ENCODE data around the gene FAM120A.

Gene FAM120A

GRCh38 chr9:93492327-93492726 is 40.8 kb downstream of the FAM120A start:
- FAIRE-seq (no peak), DNase-seq (ENCODE audit: insufficient read length, low spot score) (no peak)
- no peak for TF ChIP-seq POLR2AphosphoS5 (IDR thresholded peaks at IDR 0.05; ENCODE audit: low read depth, low read length)
- TF ChIP-seq SPI1 (IDR thresholded peaks at IDR 0.05; ENCODE audit: low read depth, low read length), result no peak

- DNase-seq (ENCODE audit: insufficient read length, low spot score) (no peak), FAIRE-seq (no peak)
- no peak for TF ChIP-seq PAX5 (IDR thresholded peaks at IDR 0.05; ENCODE audit: insufficient read depth, low read length, severe bottlenecking)
- TF ChIP-seq POU2F2 (IDR thresholded peaks at IDR 0.05; ENCODE audit: low read depth, low read length), result no peak
- TF ChIP-seq POLR2A (IDR thresholded peaks at IDR 0.05; ENCODE audit: low read depth, low read length), result no peak
- TF ChIP-seq SPI1 (IDR thresholded peaks at IDR 0.05; ENCODE audit: low read depth, low read length), result no peak
- TF ChIP-seq POLR2AphosphoS5 (IDR thresholded peaks at IDR 0.05; ENCODE audit: low read depth, low read length), result no peak
- no peak for TF ChIP-seq TAF1 (IDR thresholded peaks at IDR 0.05; ENCODE audit: low read depth, low read length)
Measured at GRCh38 chr9:93493949-93494348, 42.5 kb downstream of the FAM120A start.

- TF ChIP-seq POLR2AphosphoS5 (IDR thresholded peaks at IDR 0.05; ENCODE audit: low read depth, low read length), result no peak
- no peak for TF ChIP-seq TAF1 (IDR thresholded peaks at IDR 0.05; ENCODE audit: low read depth, low read length)
- TF ChIP-seq POLR2A (IDR thresholded peaks at IDR 0.05; ENCODE audit: low read depth, low read length), result no peak
- TF ChIP-seq POU2F2 (IDR thresholded peaks at IDR 0.05; ENCODE audit: low read depth, low read length), result no peak
- TF ChIP-seq PAX5 (IDR thresholded peaks at IDR 0.05; ENCODE audit: insufficient read depth, low read length, severe bottlenecking), result no peak
- TF ChIP-seq SPI1 (IDR thresholded peaks at IDR 0.05; ENCODE audit: low read depth, low read length), result no peak
- FAIRE-seq (no peak), DNase-seq (ENCODE audit: insufficient read length, low spot score) (no peak)
Measured at GRCh38 chr9:93496285-93496684, 44.8 kb downstream of the FAM120A start.

- no peak for TF ChIP-seq POLR2A (IDR thresholded peaks at IDR 0.05; ENCODE audit: low read depth, low read length)
- no peak for TF ChIP-seq POU2F2 (IDR thresholded peaks at IDR 0.05; ENCODE audit: low read depth, low read length)
- no peak for DNase-seq (ENCODE audit: insufficient read length, low spot score)
- FAIRE-seq, result no peak
Measured at GRCh38 chr9:93500571-93501298, 49.2 kb downstream of the FAM120A start.

GRCh38 chr9:93501406-93501805 is 49.9 kb downstream of the FAM120A start:
- FAIRE-seq (peak; percentile 23), DNase-seq (ENCODE audit: insufficient read length, low spot score) (no peak)

GRCh38 chr9:93503381-93503780 is 51.9 kb downstream of the FAM120A start:
- DNase-seq (ENCODE audit: insufficient read length, low spot score), result no peak
- TF ChIP-seq SPI1 (IDR thresholded peaks at IDR 0.05; ENCODE audit: low read depth, low read length) (no peak), POU2F2 (IDR thresholded peaks at IDR 0.05; ENCODE audit: low read depth, low read length) (no peak)

More at GRCh38 chr9:93501406-93501805, 49.9 kb downstream of the FAM120A start:
- TF ChIP-seq POLR2A (IDR thresholded peaks at IDR 0.05; ENCODE audit: low read depth, low read length), result no peak
- no peak for TF ChIP-seq SPI1 (IDR thresholded peaks at IDR 0.05; ENCODE audit: low read depth, low read length)
- TF ChIP-seq PAX5 (IDR thresholded peaks at IDR 0.05; ENCODE audit: insufficient read depth, low read length, severe bottlenecking), result no peak
- no peak for TF ChIP-seq POU2F2 (IDR thresholded peaks at IDR 0.05; ENCODE audit: low read depth, low read length)
- no peak for TF ChIP-seq TAF1 (IDR thresholded peaks at IDR 0.05; ENCODE audit: low read depth, low read length)
- TF ChIP-seq POLR2AphosphoS5 (IDR thresholded peaks at IDR 0.05; ENCODE audit: low read depth, low read length), result no peak

GRCh38 chr9:93505541-93506132 is 54.2 kb downstream of the FAM120A start:
- no peak for FAIRE-seq
- TF ChIP-seq SPI1 (IDR thresholded peaks at IDR 0.05; ENCODE audit: low read depth, low read length), result peak; percentile 60
- TF ChIP-seq POU2F2 (IDR thresholded peaks at IDR 0.05; ENCODE audit: low read depth, low read length), result no peak

More at GRCh38 chr9:93503381-93503780, 51.9 kb downstream of the FAM120A start:
- FAIRE-seq, result no peak

GRCh38 chr9:93507768-93508167 is 56.3 kb downstream of the FAM120A start:
- TF ChIP-seq POLR2AphosphoS5 (IDR thresholded peaks at IDR 0.05; ENCODE audit: low read depth, low read length) (no peak), TAF1 (IDR thresholded peaks at IDR 0.05; ENCODE audit: low read depth, low read length) (no peak), POLR2A (IDR thresholded peaks at IDR 0.05; ENCODE audit: low read depth, low read length) (no peak), PAX5 (IDR thresholded peaks at IDR 0.05; ENCODE audit: insufficient read depth, low read length, severe bottlenecking) (no peak), SPI1 (IDR thresholded peaks at IDR 0.05; ENCODE audit: low read depth, low read length) (no peak), POU2F2 (IDR thresholded peaks at IDR 0.05; ENCODE audit: low read depth, low read length) (no peak)
- DNase-seq (ENCODE audit: insufficient read length, low spot score) (no peak), FAIRE-seq (no peak)

More at GRCh38 chr9:93505541-93506132, 54.2 kb downstream of the FAM120A start:
- DNase-seq (ENCODE audit: insufficient read length, low spot score), result no peak

- TF ChIP-seq TAF1 (IDR thresholded peaks at IDR 0.05; ENCODE audit: low read depth, low read length), result no peak
- TF ChIP-seq POLR2A (IDR thresholded peaks at IDR 0.05; ENCODE audit: low read depth, low read length), result no peak
- no peak for TF ChIP-seq POU2F2 (IDR thresholded peaks at IDR 0.05; ENCODE audit: low read depth, low read length)
- TF ChIP-seq SPI1 (IDR thresholded peaks at IDR 0.05; ENCODE audit: low read depth, low read length), result no peak
- no peak for TF ChIP-seq PAX5 (IDR thresholded peaks at IDR 0.05; ENCODE audit: insufficient read depth, low read length, severe bottlenecking)
- TF ChIP-seq POLR2AphosphoS5 (IDR thresholded peaks at IDR 0.05; ENCODE audit: low read depth, low read length), result no peak
- no peak for FAIRE-seq
- no peak for DNase-seq (ENCODE audit: insufficient read length, low spot score)
Measured at GRCh38 chr9:93508207-93508606, 56.7 kb downstream of the FAM120A start.

GRCh38 chr9:93509084-93509483 is 57.6 kb downstream of the FAM120A start:
- TF ChIP-seq POLR2A (IDR thresholded peaks at IDR 0.05; ENCODE audit: low read depth, low read length), result no peak
- no peak for TF ChIP-seq POLR2AphosphoS5 (IDR thresholded peaks at IDR 0.05; ENCODE audit: low read depth, low read length)
- TF ChIP-seq POU2F2 (IDR thresholded peaks at IDR 0.05; ENCODE audit: low read depth, low read length), result no peak
- TF ChIP-seq SPI1 (IDR thresholded peaks at IDR 0.05; ENCODE audit: low read depth, low read length), result no peak
- TF ChIP-seq PAX5 (IDR thresholded peaks at IDR 0.05; ENCODE audit: insufficient read depth, low read length, severe bottlenecking), result no peak
- no peak for TF ChIP-seq TAF1 (IDR thresholded peaks at IDR 0.05; ENCODE audit: low read depth, low read length)
- DNase-seq (ENCODE audit: insufficient read length, low spot score), result no peak
- no peak for FAIRE-seq

Data from GM12891 (cell line).